SK-N-SH treated with all-trans-retinoic acid at 6 μM for 48 hours (cell line): ENCODE measurements around the gene SYTL2.

Experiments
- ARNTL ChIP-seq: fragments of 450-650 bp; formaldehyde crosslinking; IDR thresholded peaks from 2 replicates; pipeline ENCODE4 v1.5.0; 2020; ENCODE audit warnings: low read depth, mild to moderate bottlenecking, moderate library complexity, borderline replicate concordance
- CREB5 ChIP-seq: fragments of 250-450 bp; sonication (Bioruptor Pico); IDR thresholded peaks from 2 replicates; pipeline ENCODE4 v1.5.1; 2020; ENCODE audit warnings: low read depth, mild to moderate bottlenecking, moderate library complexity
- CSRNP3 ChIP-seq: fragments of 250-450 bp; sonication (Bioruptor Pico); IDR thresholded peaks from 2 replicates; pipeline ENCODE4 v1.5.1; 2021; ENCODE audit warnings: mild to moderate bottlenecking, moderate library complexity
- OSR1 ChIP-seq: fragments of 250-450 bp; sonication (Bioruptor Pico); IDR thresholded peaks from 2 replicates; pipeline ENCODE4 v1.8.0; 2022; ENCODE audit warnings: moderate library complexity, mild to moderate bottlenecking, inconsistent platforms
- PATZ1 ChIP-seq: fragments of 250-450 bp; sonication (Bioruptor Pico); IDR thresholded peaks from 2 replicates; pipeline ENCODE4 v1.8.0; 2020; ENCODE audit warnings: mild to moderate bottlenecking, moderate library complexity, borderline replicate concordance
- POU6F1 ChIP-seq: fragments of 250-450 bp; sonication (Bioruptor Pico); IDR thresholded peaks from 2 replicates; pipeline ENCODE4 v1.8.0; 2021; ENCODE audit warnings: low read depth, mild to moderate bottlenecking, moderate library complexity, borderline replicate concordance
- PPARA ChIP-seq: fragments of 250-450 bp; sonication (Bioruptor Pico); IDR thresholded peaks from 2 replicates; pipeline ENCODE4 v1.5.0; 2020; ENCODE audit warnings: mild to moderate bottlenecking, borderline replicate concordance
- RARB ChIP-seq: fragments of 250-450 bp; sonication (Bioruptor Pico); IDR thresholded peaks from 2 replicates; pipeline ENCODE4 v1.8.0; 2021; ENCODE audit warnings: mild to moderate bottlenecking, moderate library complexity
- SNAI2 ChIP-seq: fragments of 250-450 bp; sonication (Bioruptor Pico); IDR thresholded peaks from 2 replicates; pipeline ENCODE4 v1.5.0; 2020; ENCODE audit warnings: mild to moderate bottlenecking, moderate library complexity
- TOX ChIP-seq: fragments of 250-450 bp; sonication (Bioruptor Pico); IDR thresholded peaks from 2 replicates; pipeline ENCODE4 v1.8.0; 2021; ENCODE audit warnings: mild to moderate bottlenecking, moderate library complexity, borderline replicate concordance
- TSHZ2 ChIP-seq: fragments of 250-450 bp; sonication (Bioruptor Pico); IDR thresholded peaks from 2 replicates; pipeline ENCODE4 v1.5.0; 2020; ENCODE audit warnings: mild to moderate bottlenecking, moderate library complexity
- ZNF565 ChIP-seq: fragments of 450-650 bp; formaldehyde crosslinking; conservative IDR thresholded peaks from 2 replicates; pipeline ENCODE4 v1.5.0; 2020; ENCODE audit warnings: low read depth, mild to moderate bottlenecking, moderate library complexity

GRCh38 chr11:85835729-85836128, 24.8 kb upstream of the SYTL2 start:
- no peak for TF ChIP-seq CSRNP3 (CRISPR knock-in tag)
- no peak for TF ChIP-seq RARB (CRISPR knock-in tag)
- TF ChIP-seq TOX, result no peak
- TF ChIP-seq TSHZ2, result no peak
- TF ChIP-seq SNAI2 (CRISPR knock-in tag), result no peak
- no peak for TF ChIP-seq ZNF565 (CRISPR knock-in tag)
- no peak for TF ChIP-seq POU6F1 (CRISPR knock-in tag)
- no peak for TF ChIP-seq CREB5
- TF ChIP-seq PPARA, result no peak
- TF ChIP-seq OSR1 (CRISPR knock-in tag), result no peak
- no peak for TF ChIP-seq PATZ1 (CRISPR knock-in tag)
- TF ChIP-seq ARNTL (CRISPR knock-in tag), result no peak
